ENCODE measurements around the gene SNX9. TPM values are rescaled to one million over a fixed set of nuclear protein-coding genes. Genes with fewer than 3 reads are reported as not detected.

Gene SNX9
- total and polyA plus RNA-seq, 2 of the 8 experiments (the other 6 are each of a cell fraction or from before 2014, with no cell fraction given) = 11.8 to 23.2 TPM

DNA sequence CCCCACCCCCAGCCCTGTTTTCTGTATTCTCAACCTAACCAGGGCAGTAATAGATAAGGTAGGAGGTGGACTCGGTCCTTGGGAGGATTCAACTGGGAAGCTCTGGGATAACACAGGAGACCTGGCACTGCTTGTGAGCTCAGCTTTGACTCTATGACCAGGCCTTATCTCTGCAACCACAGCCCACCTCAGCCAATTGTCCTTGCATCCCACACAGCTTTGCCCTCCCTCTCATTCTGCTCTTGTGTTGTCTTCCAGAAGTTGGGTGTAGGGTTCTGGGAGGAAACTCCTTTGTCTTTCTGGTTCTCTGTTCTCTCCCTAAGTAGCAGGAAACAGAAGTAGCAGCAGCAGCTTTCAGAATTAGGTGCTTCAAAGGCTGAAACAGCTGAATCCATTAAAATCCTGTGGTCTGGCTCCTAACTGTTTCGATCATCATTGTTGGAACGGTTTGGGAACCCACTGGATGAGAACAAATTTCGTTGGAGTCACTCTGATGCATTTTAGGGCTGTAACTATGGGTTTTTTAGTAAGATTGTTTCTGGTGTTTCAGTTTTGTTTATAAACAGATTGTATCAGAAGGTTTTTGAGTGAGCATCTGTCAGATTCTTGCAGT, 32.4 kb upstream of the SNX9 start:
- Histone ChIP-seq H3K27me3 (replicated peaks in 1 of 4; ENCODE audit: control insufficient read depth in 3 of 4, extremely low read depth in 1 of 4, insufficient read depth in 3 of 4, low read length in 3 of 4) (no peaks in the 10 kb centered on the region), H4K8ac (ENCODE audit: extremely low read depth, insufficient read depth, low read length) (no peak overlapping the region), H3K23ac (ENCODE audit: insufficient read length) (no peak overlapping the region), H3K18ac (ENCODE audit: extremely low read depth, low read length) (no peak overlapping the region), H3K56ac (replicated peaks; ENCODE audit: insufficient read length, low read depth, low read length) (no peak overlapping the region), H2BK15ac (ENCODE audit: low read length) (no peak overlapping the region), H3K4ac (replicated peaks; ENCODE audit: insufficient read length, low read depth, low read length) (no peak overlapping the region), H3K36me3 (ENCODE audit: control insufficient read depth in 2 of 4, insufficient read depth in 4 of 4, low read length in 3 of 4) (no peaks in the 10 kb centered on the region), H4K91ac (replicated peaks; ENCODE audit: insufficient read length, low read length) (no peak overlapping the region), H2AFZ (ENCODE audit: low read length) (0 out of 2 replicates have a peak overlapping the region, but pooled peaks have one; percentile 83), H2BK5ac (ENCODE audit: low read depth, low read length) (no peak overlapping the region), H3K9me3 (ENCODE audit: insufficient read depth in 2 of 2, low read depth in 1 of 2, low read length in 1 of 2) (no peaks in the 10 kb centered on the region), H3K79me1 (ENCODE audit: low read depth, low read length) (no peaks in the 10 kb centered on the region), H4K5ac (ENCODE audit: insufficient read length, low read depth, low read length) (no peak overlapping the region), H3K79me2 (ENCODE audit: control insufficient read depth in 1 of 2, insufficient read depth in 2 of 2, low read length in 2 of 2) (no peaks in the 10 kb centered on the region), H2BK20ac (ENCODE audit: low read length) (no peak overlapping the region), H3K27ac (ENCODE audit: low read depth, low read length) (no peak overlapping the region), H3K4me2 (ENCODE audit: insufficient read depth in 1 of 2, low read depth in 2 of 2, low read length in 2 of 2) (no peak overlapping the region; a peak in 1 of 4 replicates), H2BK12ac (ENCODE audit: low read depth, low read length) (no peak overlapping the region), H3K9ac (replicated peaks in 1 of 4; ENCODE audit: extremely low read depth in 1 of 4, low read depth in 3 of 4, low read length in 3 of 4) (no peak overlapping the region), H4K20me1 (replicated peaks in 1 of 2; ENCODE audit: control insufficient read depth in 1 of 2, insufficient read depth in 2 of 2, low read length in 2 of 2) (no peaks in the 10 kb centered on the region), H2BK120ac (replicated peaks; ENCODE audit: low read depth, low read length) (no peak overlapping the region), H3K14ac (ENCODE audit: insufficient read length) (no peak overlapping the region), H2AK5ac (ENCODE audit: low read depth, low read length) (no peak overlapping the region), H3K4me3 (ENCODE audit: extremely low read depth in 1 of 4, insufficient read depth in 2 of 4, low read depth in 3 of 4, low read length in 4 of 4) (no peak overlapping the region), H3K23me2 (ENCODE audit: low read depth, low read length) (no peaks in the 10 kb centered on the region), H3K4me1 (replicated peaks in 1 of 4; ENCODE audit: control insufficient read depth in 3 of 4, insufficient read depth in 4 of 4, low read length in 3 of 4) (peaks cover 0 to 2% (median 0%) of the 10 kb centered on the region in 4 experiments; a peak in 1 of 7 replicates)
- DNase-seq (ENCODE audit: low read depth in 1 of 2, low spot score in 2 of 2) (no peak), FAIRE-seq (no peak)
- ChIA-PET CTCF (ENCODE audit: partially characterized antibody) (interaction anchor here (0.6 to 1.1 kb wide), 3 partner anchors 11 to 78 kb away, joined by 3 read pairs; no protein-coding TSS in a partner anchor), POLR2A (ENCODE audit: partially characterized antibody) (no interaction called here)
- 93% methylated on average over 4 of the region's 4 CpGs; no CpG with 5 or more reads in 1 of the 2 experiments for WGBS, 2 experiments (ENCODE audit: extremely low coverage in 1 of 2, insufficient coverage in 1 of 2, insufficient read length in 1 of 2, insufficient replicate concordance in 2 of 2, low coverage in 1 of 2, low lambda C conversion rate in 2 of 2, missing lambda C conversion rate in 1 of 2)
- TF ChIP-seq ASH2L (IDR thresholded peaks at IDR 0.05; ENCODE audit: low read length) = no peak
- TF ChIP-seq, protein P1, sequence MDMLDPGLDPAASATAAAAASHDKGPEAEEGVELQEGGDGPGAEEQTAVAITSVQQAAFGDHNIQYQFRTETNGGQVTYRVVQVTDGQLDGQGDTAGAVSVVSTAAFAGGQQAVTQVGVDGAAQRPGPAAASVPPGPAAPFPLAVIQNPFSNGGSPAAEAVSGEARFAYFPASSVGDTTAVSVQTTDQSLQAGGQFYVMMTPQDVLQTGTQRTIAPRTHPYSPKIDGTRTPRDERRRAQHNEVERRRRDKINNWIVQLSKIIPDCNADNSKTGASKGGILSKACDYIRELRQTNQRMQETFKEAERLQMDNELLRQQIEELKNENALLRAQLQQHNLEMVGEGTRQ (IDR thresholded peaks at IDR 0.05; ENCODE audit: low read length) = no peak

Measured in H1 (cell line).